HL-60 (cell line): ENCODE results near the gene ARHGAP26.

ENCODE experiments used
- DNase-seq, 2 experiments: peaks; one replicate each; pipeline ENCODE4 v3.0.0-alpha.2; 2010 to 2020; ENCODE audit warnings: low read depth in 1 of 2, low spot score in 1 of 2
- H3K27ac ChIP-seq: fragments of 250-450 bp; sonication (Bioruptor Pico); replicated peaks from 2 replicates; pipeline ENCODE4 v1.5.1; 2020; ENCODE audit warnings: mild to moderate bottlenecking, moderate library complexity
- H3K27me3 ChIP-seq: fragments of 250-450 bp; sonication (Bioruptor Pico); 2 replicates; pipeline ENCODE4 v1.5.1; 2021; ENCODE audit warnings: mild to moderate bottlenecking, moderate library complexity; ENCODE audit not compliant: insufficient read depth, poor library complexity, severe bottlenecking
- H3K4me3 ChIP-seq: replicated peaks from 2 replicates; pipeline ENCODE4 v1.5.1; 2011; ENCODE audit warnings: mild to moderate bottlenecking, control low read depth, low read length; ENCODE audit not compliant: insufficient read depth
- GABPA ChIP-seq: IDR thresholded peaks from 2 replicates; pipeline ENCODE4 v1.6.1; 2012; ENCODE audit warnings: low read depth
- POLR2AphosphoS5 ChIP-seq: IDR thresholded peaks from 2 replicates; pipeline ENCODE4 v1.6.1; 2012; ENCODE audit warnings: low read depth
- SPI1 ChIP-seq: IDR thresholded peaks from 2 replicates; pipeline ENCODE4 v1.6.1; 2012; ENCODE audit warnings: low read depth, mild to moderate bottlenecking, borderline replicate concordance
- TF ChIP-seq, protein P1 (sequence below): IDR thresholded peaks from 2 replicates; pipeline ENCODE4 v1.6.1; 2012; ENCODE audit warnings: low read depth; ENCODE audit not compliant: insufficient replicate concordance
- TF ChIP-seq, protein P2 (sequence below): IDR thresholded peaks from one replicate; pipeline ENCODE4 v1.5.1; 2011; ENCODE audit warnings: low read length, control low read depth, inconsistent platforms; ENCODE audit not compliant: insufficient read depth

Gene ARHGAP26

DNA sequence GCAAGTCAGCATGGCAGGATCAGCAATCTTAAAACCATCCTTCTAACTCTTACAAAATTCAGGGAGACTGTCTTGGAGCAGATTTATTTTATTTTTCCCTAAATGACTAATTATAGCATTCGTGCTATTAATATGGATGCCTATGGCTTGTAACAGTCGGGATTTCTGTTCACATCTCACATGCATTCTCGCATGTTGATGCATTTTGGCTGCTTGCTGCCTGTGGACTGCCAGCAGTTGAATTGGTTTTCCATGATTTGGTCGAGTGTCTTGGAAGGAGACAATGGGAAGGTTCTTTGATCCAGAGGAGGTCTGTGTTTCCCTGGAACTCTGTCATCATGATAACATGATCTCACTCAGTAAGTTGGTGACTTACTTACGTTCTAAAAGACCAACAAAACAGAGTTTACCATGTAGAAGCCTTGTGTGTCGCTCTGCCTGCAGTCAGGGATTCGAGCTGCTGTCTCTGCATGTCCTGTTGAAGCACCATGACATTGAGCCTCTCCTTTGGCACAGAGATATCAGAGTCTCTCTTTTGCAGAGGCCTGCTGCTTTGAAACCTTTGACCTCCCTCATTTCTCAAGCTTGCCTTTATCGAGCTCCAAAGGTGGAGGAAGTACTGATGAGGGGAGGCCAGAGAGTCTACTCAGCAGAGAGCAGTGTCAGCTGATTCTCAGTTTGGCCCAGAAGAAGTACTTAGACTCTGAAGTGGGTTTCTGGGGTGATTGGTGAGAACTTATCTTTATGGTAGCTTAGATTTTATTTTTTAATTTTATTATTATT lies 82.4 kb downstream of the ARHGAP26 start:
- no peaks in the 10 kb centered on the region for H3K27me3 ChIP-seq
- no peak for TF ChIP-seq GABPA
- TF ChIP-seq, protein P1, sequence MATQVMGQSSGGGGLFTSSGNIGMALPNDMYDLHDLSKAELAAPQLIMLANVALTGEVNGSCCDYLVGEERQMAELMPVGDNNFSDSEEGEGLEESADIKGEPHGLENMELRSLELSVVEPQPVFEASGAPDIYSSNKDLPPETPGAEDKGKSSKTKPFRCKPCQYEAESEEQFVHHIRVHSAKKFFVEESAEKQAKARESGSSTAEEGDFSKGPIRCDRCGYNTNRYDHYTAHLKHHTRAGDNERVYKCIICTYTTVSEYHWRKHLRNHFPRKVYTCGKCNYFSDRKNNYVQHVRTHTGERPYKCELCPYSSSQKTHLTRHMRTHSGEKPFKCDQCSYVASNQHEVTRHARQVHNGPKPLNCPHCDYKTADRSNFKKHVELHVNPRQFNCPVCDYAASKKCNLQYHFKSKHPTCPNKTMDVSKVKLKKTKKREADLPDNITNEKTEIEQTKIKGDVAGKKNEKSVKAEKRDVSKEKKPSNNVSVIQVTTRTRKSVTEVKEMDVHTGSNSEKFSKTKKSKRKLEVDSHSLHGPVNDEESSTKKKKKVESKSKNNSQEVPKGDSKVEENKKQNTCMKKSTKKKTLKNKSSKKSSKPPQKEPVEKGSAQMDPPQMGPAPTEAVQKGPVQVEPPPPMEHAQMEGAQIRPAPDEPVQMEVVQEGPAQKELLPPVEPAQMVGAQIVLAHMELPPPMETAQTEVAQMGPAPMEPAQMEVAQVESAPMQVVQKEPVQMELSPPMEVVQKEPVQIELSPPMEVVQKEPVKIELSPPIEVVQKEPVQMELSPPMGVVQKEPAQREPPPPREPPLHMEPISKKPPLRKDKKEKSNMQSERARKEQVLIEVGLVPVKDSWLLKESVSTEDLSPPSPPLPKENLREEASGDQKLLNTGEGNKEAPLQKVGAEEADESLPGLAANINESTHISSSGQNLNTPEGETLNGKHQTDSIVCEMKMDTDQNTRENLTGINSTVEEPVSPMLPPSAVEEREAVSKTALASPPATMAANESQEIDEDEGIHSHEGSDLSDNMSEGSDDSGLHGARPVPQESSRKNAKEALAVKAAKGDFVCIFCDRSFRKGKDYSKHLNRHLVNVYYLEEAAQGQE, result no peak
- TF ChIP-seq, protein P2, sequence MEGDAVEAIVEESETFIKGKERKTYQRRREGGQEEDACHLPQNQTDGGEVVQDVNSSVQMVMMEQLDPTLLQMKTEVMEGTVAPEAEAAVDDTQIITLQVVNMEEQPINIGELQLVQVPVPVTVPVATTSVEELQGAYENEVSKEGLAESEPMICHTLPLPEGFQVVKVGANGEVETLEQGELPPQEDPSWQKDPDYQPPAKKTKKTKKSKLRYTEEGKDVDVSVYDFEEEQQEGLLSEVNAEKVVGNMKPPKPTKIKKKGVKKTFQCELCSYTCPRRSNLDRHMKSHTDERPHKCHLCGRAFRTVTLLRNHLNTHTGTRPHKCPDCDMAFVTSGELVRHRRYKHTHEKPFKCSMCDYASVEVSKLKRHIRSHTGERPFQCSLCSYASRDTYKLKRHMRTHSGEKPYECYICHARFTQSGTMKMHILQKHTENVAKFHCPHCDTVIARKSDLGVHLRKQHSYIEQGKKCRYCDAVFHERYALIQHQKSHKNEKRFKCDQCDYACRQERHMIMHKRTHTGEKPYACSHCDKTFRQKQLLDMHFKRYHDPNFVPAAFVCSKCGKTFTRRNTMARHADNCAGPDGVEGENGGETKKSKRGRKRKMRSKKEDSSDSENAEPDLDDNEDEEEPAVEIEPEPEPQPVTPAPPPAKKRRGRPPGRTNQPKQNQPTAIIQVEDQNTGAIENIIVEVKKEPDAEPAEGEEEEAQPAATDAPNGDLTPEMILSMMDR, result no peak
- TF ChIP-seq SPI1, result no peak
- TF ChIP-seq POLR2AphosphoS5, result no peak
- no peak overlapping the region; the same call in 1 of the 2 replicates for H3K27ac ChIP-seq
- peak in 1 of 2 experiments; percentile 11 for DNase-seq
- H3K4me3 ChIP-seq, result no peak overlapping the region

DNA sequence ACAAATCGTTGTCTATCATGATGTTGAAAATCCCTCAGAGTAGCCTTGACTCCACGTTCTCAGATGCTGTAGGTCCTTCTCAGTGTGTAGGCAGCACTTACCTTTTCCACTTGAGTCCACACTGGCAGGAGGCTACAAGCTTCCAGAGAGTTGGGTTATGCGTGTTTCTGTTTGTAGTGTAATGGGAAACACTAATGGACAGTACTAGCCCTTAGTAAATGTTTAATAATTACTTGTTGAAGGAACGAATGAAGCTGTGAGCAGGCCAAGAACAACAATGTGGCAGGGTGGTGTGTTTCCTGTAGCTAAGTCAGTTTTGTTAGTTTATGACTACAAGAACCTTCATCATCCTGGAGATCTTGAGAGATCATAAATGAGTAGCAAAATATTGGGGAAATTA lies 83.5 kb downstream of the ARHGAP26 start:
- no peak overlapping the region for H3K27ac ChIP-seq
- no peak overlapping the region for H3K4me3 ChIP-seq
- no peak for DNase-seq
- no peaks in the 10 kb centered on the region for H3K27me3 ChIP-seq
- TF ChIP-seq POLR2AphosphoS5 (no peak), SPI1 (no peak), GABPA (no peak)
- TF ChIP-seq, protein P2, result no peak
- TF ChIP-seq, protein P1, result no peak

DNA sequence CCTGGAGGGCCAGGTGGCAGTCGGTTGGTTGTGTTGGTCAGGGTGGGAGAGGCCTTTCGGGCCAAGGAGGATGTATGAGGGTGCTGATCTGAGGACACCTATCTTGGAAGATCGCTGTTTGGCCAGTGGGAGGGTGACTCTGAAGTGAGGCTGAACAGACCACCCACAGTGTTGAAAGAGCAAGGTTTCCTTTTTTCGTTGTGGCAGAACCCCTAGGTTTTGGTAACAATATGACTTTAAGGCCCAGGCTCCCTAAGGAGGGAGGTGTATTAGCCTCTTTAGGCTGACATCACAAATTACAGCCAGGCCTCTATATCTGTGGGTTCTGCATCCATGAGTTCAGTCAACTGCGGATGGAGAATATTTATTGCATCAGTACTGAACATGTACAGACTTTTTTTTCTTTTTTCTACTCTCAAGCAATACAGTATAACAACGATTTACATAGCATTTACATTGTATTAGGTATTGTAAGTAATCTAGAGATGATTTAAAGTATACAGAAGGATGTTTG lies 86.1 kb downstream of the ARHGAP26 start:
- TF ChIP-seq, protein P2, result no peak
- TF ChIP-seq GABPA, result no peak
- no peak for TF ChIP-seq POLR2AphosphoS5
- no peak for TF ChIP-seq SPI1
- TF ChIP-seq, protein P1, result no peak
- Histone ChIP-seq H3K27ac (no peak overlapping the region), H3K27me3 (no peaks in the 10 kb centered on the region), H3K4me3 (no peak overlapping the region)
- DNase-seq, result no peak
